Activated naive CD4-positive, alpha-beta T cell treated with anti-CD3 and anti-CD28 coated beads for 36 hours (primary cell): Measurements from ENCODE around the gene VDAC1. TPM values are rescaled to one million over a fixed set of nuclear protein-coding genes. Genes with fewer than 3 reads are reported as not detected.

Source experiments
- CTCF ChIA-PET: fragments of 350-600 bp; sonication (Branson Sonifier 250); formaldehyde crosslinking; loops from one replicate; lab custom pipeline; 2021; ENCODE audit warnings: antibody characterized with exemption; lab: Charles Lee
- DNase-seq: peaks from one replicate; pipeline ENCODE4 v3.0.0-alpha.2; 2020
- H3K27ac Mint-ChIP-seq: one replicate; pipeline ENCODE4 v1.8.0; 2021; ENCODE audit warnings: mild to moderate bottlenecking, mixed read lengths
- H3K27me3 Mint-ChIP-seq: one replicate; pipeline ENCODE4 v1.8.0; 2021; ENCODE audit warnings: low read depth, mixed read lengths
- H3K36me3 Mint-ChIP-seq: one replicate; pipeline ENCODE4 v1.8.0; 2021; ENCODE audit warnings: low read depth, mixed read lengths
- H3K4me1 Mint-ChIP-seq: one replicate; pipeline ENCODE4 v1.8.0; 2021; ENCODE audit warnings: low read depth, mixed read lengths
- H3K4me3 Mint-ChIP-seq: one replicate; pipeline ENCODE4 v1.8.0; 2021; ENCODE audit warnings: mild to moderate bottlenecking, moderate library complexity, mixed read lengths
- H3K9me3 Mint-ChIP-seq: one replicate; pipeline ENCODE4 v1.8.0; 2021; ENCODE audit warnings: mixed read lengths
- intact Hi-C: fragments of 100-400 bp; cut with micrococcal nuclease; formaldehyde crosslinking; loops from one replicate; pipeline ENCODE4 v1.15.1; 2023
- total RNA-seq, 2 experiments: library from RNA; stranded (reverse); gene quantifications; one replicate each; pipeline ENCODE4 v1.2.3, GENCODE V29; 2021

VDAC1 gene
- total RNA-seq, 2 experiments from 2014 or later: 485 to 513 TPM

DNA sequence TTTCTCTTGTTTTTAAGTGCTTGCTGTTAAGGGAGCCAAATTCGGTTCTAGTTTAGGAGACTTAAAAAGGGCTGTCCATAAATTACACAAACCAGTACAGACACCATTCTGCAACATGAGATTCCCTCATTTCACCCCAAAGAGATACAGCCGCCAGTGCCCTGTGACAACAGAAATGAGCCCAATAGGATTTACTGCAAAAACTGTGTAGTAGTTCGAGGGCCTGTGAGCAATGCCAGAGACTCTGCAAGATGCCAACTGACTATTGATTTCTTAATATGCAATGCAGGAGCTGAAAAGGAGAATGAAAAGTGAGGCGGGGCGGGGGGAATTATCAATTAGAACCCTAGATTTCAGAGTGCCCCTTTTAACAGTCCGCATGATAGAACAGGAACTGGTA is 30.6 kb downstream of the VDAC1 start:
- Mint-ChIP-seq H3K27me3 (no peaks in the 10 kb centered on the region), H3K9me3 (no peaks in the 10 kb centered on the region), H3K36me3 (peaks cover 41% of the 10 kb centered on the region), H3K4me1 (peaks cover 40% of the 10 kb centered on the region), H3K4me3 (no peak overlapping the region), H3K27ac (no peak overlapping the region)
- intact Hi-C loops: no loop called here
- CTCF ChIA-PET: interaction anchor here (1.3 kb wide), 1 partner anchor 23 kb away, joined by 5 read pairs; no protein-coding TSS in a partner anchor
- DNase-seq: no peak

DNA sequence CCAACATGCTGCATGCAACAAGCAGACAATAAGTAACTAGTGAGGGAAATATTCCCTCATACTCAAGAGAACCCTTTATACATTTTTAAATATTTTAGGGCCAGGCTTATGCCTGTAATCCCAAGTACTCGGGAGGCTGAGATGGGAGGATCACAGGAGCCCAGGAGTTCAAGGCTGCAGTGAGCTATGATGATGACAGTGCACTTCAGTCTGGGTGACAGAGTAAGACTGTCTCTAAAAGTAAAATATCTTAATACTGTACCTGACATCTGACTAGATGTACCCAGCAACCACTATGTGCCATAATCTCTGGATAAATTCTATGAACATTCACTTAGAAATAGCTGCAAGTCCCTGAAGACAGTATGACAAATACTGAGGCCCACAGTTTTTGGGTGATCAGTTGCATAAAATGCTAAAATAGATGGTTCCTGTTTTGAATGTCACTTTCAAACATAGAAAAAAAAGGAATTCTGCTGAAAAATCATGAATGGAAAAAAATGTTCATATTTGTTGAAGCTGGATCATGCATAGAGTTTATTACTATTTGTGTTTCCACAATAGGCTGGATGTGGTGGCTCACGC is 34.4 kb downstream of the VDAC1 start:
- Mint-ChIP-seq H3K36me3 (peaks cover 19% of the 10 kb centered on the region), H3K9me3 (no peaks in the 10 kb centered on the region)

DNA sequence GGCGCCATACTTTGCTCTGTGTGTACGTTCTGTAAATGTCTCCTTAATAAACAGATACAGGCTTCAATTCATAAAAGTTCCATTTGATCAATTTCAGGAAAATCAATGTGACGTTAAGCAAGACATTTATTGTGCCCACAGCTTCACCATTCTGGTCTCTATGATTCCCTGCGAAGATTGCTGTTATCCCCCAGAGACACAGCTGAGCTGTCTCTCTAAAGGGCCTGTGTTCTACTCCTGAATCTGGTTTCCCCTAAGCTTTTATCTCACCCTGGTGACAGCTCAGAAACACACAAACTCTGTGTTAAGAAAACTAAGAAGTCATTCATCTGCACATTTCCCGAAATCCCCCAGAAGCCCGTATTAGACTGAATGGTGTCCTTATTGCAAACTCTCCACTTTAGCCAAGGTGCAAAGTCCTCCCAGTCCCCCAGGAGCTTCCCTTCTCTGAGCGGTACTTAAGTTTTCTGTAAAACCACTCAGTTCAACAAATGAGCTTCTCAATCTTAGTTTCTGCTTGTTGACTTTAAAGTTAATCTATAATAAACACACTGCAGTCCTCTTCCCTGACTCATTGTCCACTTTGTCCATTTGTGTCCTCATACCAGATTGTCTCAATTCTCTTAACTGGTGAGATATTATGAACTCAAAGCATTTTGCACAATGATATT is 35.0 kb downstream of the VDAC1 start:
- intact Hi-C loops: no loop called here
- Mint-ChIP-seq H3K4me1 (peaks cover 37% of the 10 kb centered on the region), H3K36me3 (peaks cover 18% of the 10 kb centered on the region), H3K27me3 (no peaks in the 10 kb centered on the region), H3K9me3 (no peaks in the 10 kb centered on the region), H3K4me3 (peak overlapping the region; percentile 96), H3K27ac (peak overlapping the region; percentile 93)
- CTCF ChIA-PET: interaction anchor here (0.6 to 1.2 kb wide), 3 partner anchors 8 to 49 kb away, joined by 3 to 4 read pairs (median 3); no protein-coding TSS in a partner anchor
- DNase-seq: no peak

More for the DNA sequence above, 34.4 kb downstream of the VDAC1 start:
- intact Hi-C loops: no loop called here
- H3K4me1 Mint-ChIP-seq: peaks cover 33% of the 10 kb centered on the region
- no peak for DNase-seq
- CTCF ChIA-PET: interaction anchor here (1.2 to 1.4 kb wide), 2 partner anchors 8 kb away, joined by 4 to 5 read pairs; no protein-coding TSS in a partner anchor
- peak overlapping the region; percentile 96 for H3K4me3 Mint-ChIP-seq
- H3K27me3 Mint-ChIP-seq: no peaks in the 10 kb centered on the region
- H3K27ac Mint-ChIP-seq: peak overlapping the region; percentile 93

DNA sequence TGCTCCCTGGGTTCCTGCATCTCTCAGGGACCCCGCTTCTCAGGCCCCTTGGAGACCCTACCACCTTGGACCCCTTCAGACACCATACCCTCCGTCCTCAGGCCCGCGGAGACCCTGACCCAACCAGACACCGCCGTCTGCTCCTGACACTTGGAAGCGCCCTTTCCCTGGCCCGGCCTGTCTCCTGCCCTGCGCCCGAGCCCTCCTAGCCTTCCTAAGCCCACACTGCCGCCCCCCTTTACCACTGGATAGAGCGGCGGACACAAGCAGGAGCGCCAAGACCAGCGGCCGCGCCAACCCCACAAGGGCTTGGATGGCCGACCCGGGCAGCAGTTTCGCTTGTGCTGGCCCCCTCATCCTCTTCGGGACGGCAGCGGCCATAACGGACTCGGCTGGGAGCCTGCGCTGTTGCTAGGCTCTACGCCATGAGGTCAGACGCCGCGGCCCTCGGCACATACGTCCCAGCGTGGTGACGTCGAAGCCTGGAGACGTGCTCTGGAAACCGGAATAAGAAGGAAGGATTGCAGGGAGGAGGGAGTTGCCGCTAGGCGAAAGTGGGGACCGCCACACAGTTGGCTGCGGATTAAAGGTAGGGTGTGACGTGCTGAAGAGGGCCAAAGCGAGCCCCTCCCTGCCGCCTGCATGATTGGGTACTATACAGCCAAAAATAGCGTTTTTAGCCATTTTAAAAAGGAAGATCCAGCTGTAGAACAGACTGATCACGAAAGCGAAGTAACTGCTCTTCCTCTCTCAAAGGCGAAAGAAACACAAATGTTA is 36.4 kb downstream of the VDAC1 start, which contains the start of gene C5orf15:
TSS of gene C5orf15 (minus strand) at position 422 of the 777 bp plus-strand sequence. CDS start at position 381, 41 bp downstream.
- Mint-ChIP-seq H3K27ac (peak within 1 kb of the TSS; percentile 93), H3K4me1 (peaks cover 45% of the 10 kb centered on the region), H3K27me3 (no peaks in the 10 kb centered on the region), H3K9me3 (peaks cover 4% of the 10 kb centered on the region), H3K36me3 (peaks cover 25% of the 10 kb centered on the region), H3K4me3 (peak within 1 kb of the TSS; percentile 96)
- peak; percentile 96 for DNase-seq
- CTCF ChIA-PET: no interaction called here
- intact Hi-C loops: loop anchor here (1.0 kb wide), 6 partner anchors 9 to 479 kb away; no protein-coding TSS in a partner anchor

GRCh38 chr5:133967698-133968203 is 37.0 kb downstream of the VDAC1 start:
- Mint-ChIP-seq H3K4me1 (peaks cover 51% of the 10 kb centered on the region), H3K27ac (peak overlapping the region; percentile 93), H3K9me3 (peaks cover 6% of the 10 kb centered on the region), H3K4me3 (peak overlapping the region; percentile 96), H3K27me3 (no peaks in the 10 kb centered on the region), H3K36me3 (peaks cover 26% of the 10 kb centered on the region)
- CTCF ChIA-PET: no interaction called here
- intact Hi-C loops: loop anchor here (1.0 kb wide), 6 partner anchors 10 to 478 kb away; no protein-coding TSS in a partner anchor
- DNase-seq: peak; percentile 21

DNA sequence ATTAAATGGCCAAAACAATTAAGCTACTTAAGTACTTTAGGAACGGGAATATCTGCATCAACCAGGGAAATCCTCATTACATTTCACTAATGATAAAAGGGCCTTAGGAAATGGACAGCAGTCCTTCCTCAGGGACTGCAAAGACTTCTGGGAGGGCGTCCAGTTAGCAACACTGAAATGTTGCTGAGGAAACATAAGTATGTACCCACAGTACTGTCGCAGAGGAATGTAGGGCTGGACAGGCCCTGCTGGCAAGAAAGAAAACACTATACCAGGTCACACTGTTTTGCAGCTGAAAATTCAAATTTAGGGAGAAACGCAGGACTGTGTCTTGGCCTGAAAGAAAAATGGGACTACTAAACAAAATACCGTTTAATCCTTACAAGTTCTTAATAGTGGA is 37.7 kb downstream of the VDAC1 start:
- peaks cover 21% of the 10 kb centered on the region for H3K36me3 Mint-ChIP-seq
- peak overlapping the region; percentile 96 for H3K4me3 Mint-ChIP-seq
- DNase-seq: no peak
- CTCF ChIA-PET: interaction anchor here (0.6 kb wide), 1 partner anchor 719 kb away, joined by 7 read pairs; no protein-coding TSS in a partner anchor
- H3K27me3 Mint-ChIP-seq: no peaks in the 10 kb centered on the region
- no peak overlapping the region for H3K27ac Mint-ChIP-seq
- intact Hi-C loops: no loop called here
- H3K4me1 Mint-ChIP-seq: peaks cover 58% of the 10 kb centered on the region
- H3K9me3 Mint-ChIP-seq: peaks cover 6% of the 10 kb centered on the region

DNA sequence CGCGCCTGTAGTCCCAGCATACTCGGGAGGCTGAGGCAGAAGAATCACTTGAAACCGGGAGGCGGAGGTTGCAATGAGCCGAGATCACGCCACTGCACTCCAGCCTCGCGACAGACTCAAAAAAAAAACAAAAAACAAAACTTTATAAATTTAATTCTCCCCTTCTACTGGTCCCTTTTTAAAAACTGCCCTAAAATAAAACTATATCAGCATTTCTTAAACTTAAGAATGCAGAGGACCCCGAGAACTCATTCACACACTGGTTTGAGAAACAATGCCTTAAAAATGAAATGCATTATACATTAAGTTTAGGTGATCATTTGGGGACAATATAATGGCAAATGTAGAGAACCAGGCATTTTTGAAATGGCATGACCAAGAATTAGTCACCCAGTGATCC is 38.7 kb downstream of the VDAC1 start:
- Mint-ChIP-seq H3K9me3 (peaks cover 6% of the 10 kb centered on the region), H3K27ac (no peak overlapping the region), H3K27me3 (no peaks in the 10 kb centered on the region), H3K4me1 (peaks cover 60% of the 10 kb centered on the region), H3K36me3 (peaks cover 18% of the 10 kb centered on the region), H3K4me3 (no peak overlapping the region)
- CTCF ChIA-PET: no interaction called here
- DNase-seq: no peak
- intact Hi-C loops: no loop called here

DNA sequence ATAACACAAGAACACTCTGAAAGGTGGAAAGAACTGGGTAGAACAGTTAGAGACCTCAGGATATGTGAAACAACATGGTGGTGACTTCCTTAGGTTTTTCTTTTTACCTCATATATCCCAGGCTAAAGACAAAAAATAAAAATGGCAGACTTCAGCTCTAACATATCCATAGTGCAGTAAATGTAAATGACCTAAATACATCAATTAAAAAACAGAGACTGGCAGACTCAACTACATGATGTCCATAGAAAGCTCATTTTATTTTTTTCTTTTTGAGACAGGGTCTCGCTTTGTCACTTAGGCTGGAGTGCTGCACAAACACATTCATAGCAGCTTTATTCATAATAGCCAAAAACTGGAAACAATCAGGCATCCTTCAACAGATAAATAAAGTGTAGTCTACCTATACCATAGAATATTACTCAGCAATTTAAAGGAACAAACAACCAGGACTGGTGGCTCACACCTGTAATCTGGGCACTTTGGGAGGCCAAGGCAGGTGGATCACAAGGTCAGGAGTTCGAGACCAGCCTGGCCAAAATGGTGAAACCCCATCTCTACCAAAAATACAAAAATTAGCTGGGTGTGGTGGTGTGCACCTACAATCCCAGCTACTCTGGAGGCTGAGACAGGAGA is 41.2 kb downstream of the VDAC1 start:
- H3K36me3 Mint-ChIP-seq: peaks cover 18% of the 10 kb centered on the region
- peak overlapping the region; percentile 60 for H3K27ac Mint-ChIP-seq
- no peaks in the 10 kb centered on the region for H3K27me3 Mint-ChIP-seq
- no peak overlapping the region for H3K4me3 Mint-ChIP-seq
- peaks cover 6% of the 10 kb centered on the region for H3K9me3 Mint-ChIP-seq
- no peak for DNase-seq
- CTCF ChIA-PET: interaction anchor here (0.6 kb wide), 1 partner anchor 951 kb away, joined by 3 read pairs; no protein-coding TSS in a partner anchor
- intact Hi-C loops: no loop called here
- peaks cover 62% of the 10 kb centered on the region for H3K4me1 Mint-ChIP-seq

DNA sequence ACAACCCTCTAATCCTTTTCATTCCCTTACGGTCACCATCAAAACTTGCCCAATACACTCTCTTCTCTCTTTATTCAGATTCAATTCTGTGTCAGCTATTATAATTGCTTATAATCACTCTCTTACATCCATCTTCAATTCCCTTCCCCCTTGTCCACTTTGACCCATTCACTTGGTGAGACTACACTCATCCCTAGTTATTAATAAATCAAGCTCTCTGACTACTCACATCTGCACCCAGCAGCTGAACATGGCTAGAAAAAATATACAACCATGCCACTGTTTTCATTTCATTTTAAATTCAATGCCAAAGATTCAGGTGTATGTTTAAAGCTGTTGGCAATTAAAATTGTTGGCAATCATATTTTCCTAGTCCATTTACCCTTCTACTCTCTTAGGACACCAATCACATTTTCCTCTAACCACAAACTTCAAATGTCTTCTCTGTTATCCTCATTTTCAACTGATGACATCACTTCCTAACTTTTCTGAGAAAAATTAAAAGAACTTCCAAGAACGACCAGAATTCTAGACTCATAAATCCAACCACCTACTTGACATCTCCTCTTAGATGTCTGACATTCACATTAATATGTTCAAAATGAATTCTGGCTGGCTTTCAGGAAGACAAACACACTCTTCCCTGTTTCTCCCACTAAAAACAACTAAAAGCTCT is 41.8 kb downstream of the VDAC1 start:
- intact Hi-C loops: no loop called here
- Mint-ChIP-seq H3K27ac (peak overlapping the region; percentile 60), H3K36me3 (peaks cover 18% of the 10 kb centered on the region), H3K9me3 (peaks cover 6% of the 10 kb centered on the region), H3K27me3 (no peaks in the 10 kb centered on the region), H3K4me1 (peaks cover 65% of the 10 kb centered on the region), H3K4me3 (no peak overlapping the region)
- no peak for DNase-seq
- CTCF ChIA-PET: interaction anchor here (0.6 to 2.0 kb wide), 5 partner anchors 8 to 951 kb away, joined by 3 to 10 read pairs (median 5); no protein-coding TSS in a partner anchor

- peaks cover 64% of the 10 kb centered on the region for H3K4me1 Mint-ChIP-seq
Observed at GRCh38 chr5:133962131-133962530, 42.6 kb downstream of the VDAC1 start.

DNA sequence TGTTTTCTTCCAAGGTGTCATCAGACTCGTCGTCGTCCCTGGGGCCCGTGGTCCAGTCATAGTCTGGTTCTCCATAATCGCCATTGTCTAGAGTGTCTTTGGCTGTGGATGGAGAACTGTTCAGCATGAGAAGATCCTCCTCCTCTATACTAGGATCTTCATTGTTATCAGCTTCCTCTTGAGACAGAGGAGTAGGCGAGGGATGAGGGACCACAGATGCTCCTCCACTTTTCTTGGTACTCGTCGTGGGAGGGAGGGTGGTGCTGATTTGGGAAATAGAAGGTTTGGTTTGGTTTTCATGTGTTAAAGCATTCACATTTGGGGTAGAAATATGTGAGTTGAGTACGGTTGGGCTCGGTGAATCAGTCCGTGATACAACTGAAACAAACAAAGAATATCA is 45.1 kb downstream of the VDAC1 start:
- Mint-ChIP-seq H3K4me1 (peaks cover 52% of the 10 kb centered on the region), H3K27me3 (no peaks in the 10 kb centered on the region), H3K4me3 (no peak overlapping the region), H3K27ac (peak overlapping the region; percentile 6), H3K9me3 (peaks cover 6% of the 10 kb centered on the region), H3K36me3 (peaks cover 27% of the 10 kb centered on the region)
- no peak for DNase-seq
- intact Hi-C loops: no loop called here
- CTCF ChIA-PET: interaction anchor here (0.9 kb wide), 1 partner anchor 10 kb away, joined by 3 read pairs; no protein-coding TSS in a partner anchor

More at GRCh38 chr5:133962131-133962530, 42.6 kb downstream of the VDAC1 start:
- Mint-ChIP-seq H3K36me3 (peaks cover 20% of the 10 kb centered on the region), H3K4me3 (no peak overlapping the region), H3K27ac (peak overlapping the region; percentile 60), H3K27me3 (no peaks in the 10 kb centered on the region), H3K9me3 (peaks cover 6% of the 10 kb centered on the region)
- CTCF ChIA-PET: interaction anchor here (0.6 to 2.0 kb wide), 4 partner anchors 9 to 22 kb away, joined by 5 to 10 read pairs (median 5); no protein-coding TSS in a partner anchor
- DNase-seq: no peak
- intact Hi-C loops: no loop called here
